DMS 273 (cell line): ENCODE results near the gene APOC3.
A peak's percentile ranks its signal among the peaks of the same experiment; 100 is the strongest.
"Not testable (repeated sequence)": the region's sequence is repeated elsewhere in the genome, so short reads cannot be mapped to it uniquely, and the experiment has no call there.

Experiments used
- DNase-seq: peaks from one replicate; lab custom pipeline; 2025; ENCODE audit not compliant: unreplicated experiment; lab: John Stamatoyannopoulos, UW

The APOC3 gene

GRCh38 chr11:116828632-116829524 is 829 bp upstream of the APOC3 start:
- DNase-seq, result no peak

- DNase-seq, result no peak
Observed at GRCh38 chr11:116830184-116830912, 641 bp downstream of the APOC3 start.

GRCh38 chr11:116831790-116832349 is 2.2 kb downstream of the APOC3 start:
- no peak for DNase-seq

- DNase-seq, result no peak
Observed at GRCh38 chr11:116832350-116833290, 2.9 kb downstream of the APOC3 start.

GRCh38 chr11:116833491-116833815 is 3.7 kb downstream of the APOC3 start:
- DNase-seq, result no peak

GRCh38 chr11:116833816-116834534 is 4.3 kb downstream of the APOC3 start:
- DNase-seq, result no peak

GRCh38 chr11:116834535-116835041 is 4.9 kb downstream of the APOC3 start:
- not testable (repeated sequence) for DNase-seq

GRCh38 chr11:116835042-116835772 is 5.5 kb downstream of the APOC3 start:
- DNase-seq, result no peak

- DNase-seq, result peak; percentile 96
Observed at GRCh38 chr11:116835791-116836631, 6.3 kb downstream of the APOC3 start.

GRCh38 chr11:116836632-116836991 is 6.9 kb downstream of the APOC3 start:
- DNase-seq, result no peak

GRCh38 chr11:116837231-116838091 is 7.8 kb downstream of the APOC3 start, which contains the start of gene APOA1:
TSS of gene APOA1 (minus strand) at chr11:116837622. CDS start at chr11:116837387, 235 bp downstream.
- DNase-seq, result no peak

- no peak for DNase-seq
Observed at GRCh38 chr11:116838321-116839084, 8.8 kb downstream of the APOC3 start.

GRCh38 chr11:116840224-116840745 is 10.6 kb downstream of the APOC3 start:
- no peak for DNase-seq

- DNase-seq, result no peak
Observed at GRCh38 chr11:116840746-116841296, 11.1 kb downstream of the APOC3 start.

- no peak for DNase-seq
Observed at GRCh38 chr11:116842117-116842516, 12.4 kb downstream of the APOC3 start.

- DNase-seq, result no peak
Observed at GRCh38 chr11:116842909-116843308, 13.2 kb downstream of the APOC3 start.
